GM18909 (cell line): ENCODE results near the gene CDK14.
A peak's percentile ranks its signal among the peaks of the same experiment; 100 is the strongest.

Experiments
- ATAC-seq: cut with Tn5 transposase; IDR thresholded peaks from one replicate; pipeline ENCODE4 v1.9.1; 2021; ENCODE audit warnings: mild to moderate bottlenecking; ENCODE audit not compliant: unreplicated experiment, poor library complexity

Gene CDK14

DNA sequence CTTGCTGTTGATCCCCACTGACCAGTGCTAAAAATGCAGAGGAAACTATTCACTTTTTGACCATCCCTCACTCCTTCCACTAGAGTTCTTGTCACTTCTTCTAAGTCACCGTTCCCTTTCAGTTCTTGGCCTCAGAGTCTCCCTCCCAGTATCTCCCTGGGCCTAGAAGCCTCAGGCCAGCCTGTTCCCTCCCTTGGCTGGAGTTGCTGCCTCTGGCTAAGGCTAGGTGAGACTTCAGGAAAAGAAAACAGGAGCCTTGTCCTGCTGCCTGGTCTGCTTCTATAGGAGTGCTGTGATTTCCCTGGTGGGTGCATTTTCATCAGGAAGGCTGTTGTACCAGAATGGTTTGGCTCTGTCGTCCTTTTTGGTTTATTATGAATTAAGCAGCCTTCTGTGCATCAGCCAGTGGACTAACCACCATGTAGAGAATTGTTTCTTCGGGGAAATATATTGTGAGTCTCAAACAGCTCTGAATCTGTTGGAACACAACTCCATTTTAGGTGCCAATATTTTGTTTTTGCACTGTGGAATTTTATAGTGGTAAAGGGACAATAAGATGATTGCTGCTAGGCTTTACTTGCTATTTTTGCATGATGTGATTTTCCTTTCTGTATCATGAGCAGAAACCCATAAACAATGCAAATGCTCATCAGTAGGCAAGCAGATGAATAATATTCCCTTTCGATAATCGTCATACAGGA is 434.7 kb downstream of the CDK14 start:
- no peak for ATAC-seq

DNA sequence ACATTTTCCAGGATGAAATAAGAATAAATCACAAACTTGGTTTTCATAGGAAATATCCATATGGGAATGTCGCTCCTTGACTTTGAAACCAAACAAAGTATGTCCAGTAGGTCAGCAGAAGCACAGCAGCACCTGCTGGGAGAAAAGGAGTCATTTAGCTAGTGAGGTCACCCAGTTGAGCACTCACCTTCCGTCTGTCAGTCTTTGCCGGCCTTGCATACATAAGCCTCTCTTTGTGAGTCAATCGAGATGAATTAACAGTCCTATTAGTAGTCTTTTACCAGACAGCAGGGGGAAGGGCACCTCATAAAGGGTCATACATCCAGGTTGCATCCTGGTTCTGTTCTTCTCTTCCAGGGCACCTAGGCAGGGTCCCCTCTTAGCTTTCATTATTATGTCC is 435.6 kb downstream of the CDK14 start:
- ATAC-seq: no peak

DNA sequence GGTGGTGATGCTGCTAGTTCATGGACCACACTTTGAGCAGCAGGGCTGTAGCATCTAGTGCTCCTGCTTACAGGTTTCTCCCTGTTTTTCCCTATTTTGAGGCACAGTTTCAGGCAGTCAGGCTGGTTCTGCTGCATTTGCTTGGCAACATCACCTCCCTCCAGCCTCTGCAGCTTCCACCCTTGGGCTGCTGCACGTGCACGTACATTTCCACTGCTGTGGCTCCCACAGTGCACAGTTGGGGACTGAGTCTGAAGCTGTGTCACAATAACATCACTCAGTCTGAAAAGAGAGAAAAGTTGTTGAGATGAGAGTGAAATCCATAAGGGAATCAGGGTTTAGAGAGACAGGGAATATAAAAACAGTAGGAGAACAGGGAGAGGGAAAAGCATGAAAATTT is 437.5 kb downstream of the CDK14 start:
- ATAC-seq: no peak

DNA sequence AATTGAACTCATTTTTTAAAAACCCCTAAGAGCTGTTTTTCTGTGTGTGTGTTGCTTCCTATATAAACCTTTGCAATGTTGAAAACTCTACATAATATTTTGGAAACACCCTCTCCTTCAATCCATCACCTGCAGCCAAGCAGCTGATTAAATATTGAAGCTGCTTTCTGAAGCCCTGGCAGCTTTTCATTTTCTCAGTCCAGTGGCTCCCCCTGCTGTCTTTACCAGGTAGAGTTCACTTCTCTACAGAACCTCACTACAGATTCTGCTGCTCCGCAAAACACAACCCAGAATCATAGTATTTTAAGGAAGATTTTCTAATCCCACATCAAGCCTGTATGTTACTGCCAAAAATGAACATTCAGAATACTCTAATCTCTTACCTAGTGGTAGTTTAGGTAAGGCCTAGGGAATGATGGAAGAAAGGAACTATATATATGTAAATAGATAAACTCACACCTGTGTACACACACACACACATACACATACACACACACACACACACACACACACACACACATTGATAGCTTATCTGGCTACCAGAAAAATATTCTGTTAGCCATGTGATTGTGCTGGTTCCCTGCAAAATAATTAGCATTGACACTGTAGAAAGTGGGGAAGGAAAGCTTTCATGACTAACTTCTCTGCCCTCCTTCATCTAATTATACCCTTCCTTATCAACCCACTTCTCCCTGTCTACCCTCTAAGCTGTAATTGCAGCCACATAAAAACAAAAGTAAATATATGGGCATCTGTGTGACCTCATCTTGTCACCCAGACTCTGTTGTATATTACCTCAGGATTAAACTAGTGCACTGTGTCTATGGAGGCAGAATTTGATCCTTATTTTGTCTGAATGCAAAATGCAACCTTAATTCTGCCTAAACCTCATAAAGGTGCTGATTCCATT is 438.6 kb downstream of the CDK14 start:
- ATAC-seq: no peak

DNA sequence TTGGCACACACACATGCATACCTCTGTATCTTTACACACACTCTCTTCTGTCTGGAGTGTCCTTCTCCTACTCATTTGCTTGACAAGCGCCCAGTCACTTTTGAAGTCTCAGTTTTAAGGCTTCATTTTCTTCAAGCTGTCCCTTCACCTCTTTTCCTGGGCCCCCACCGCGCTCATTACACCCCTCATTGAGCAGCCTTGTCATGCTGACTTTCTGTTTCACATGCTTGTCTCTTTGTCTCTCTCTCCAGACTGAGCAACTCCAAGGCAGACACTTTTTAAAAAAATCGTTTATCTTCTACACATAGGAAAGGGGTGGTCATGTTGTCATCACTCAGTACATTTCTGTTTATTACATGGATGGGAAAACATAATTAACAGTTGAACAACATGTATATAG is 442.9 kb downstream of the CDK14 start:
- peak; percentile 84 for ATAC-seq

DNA sequence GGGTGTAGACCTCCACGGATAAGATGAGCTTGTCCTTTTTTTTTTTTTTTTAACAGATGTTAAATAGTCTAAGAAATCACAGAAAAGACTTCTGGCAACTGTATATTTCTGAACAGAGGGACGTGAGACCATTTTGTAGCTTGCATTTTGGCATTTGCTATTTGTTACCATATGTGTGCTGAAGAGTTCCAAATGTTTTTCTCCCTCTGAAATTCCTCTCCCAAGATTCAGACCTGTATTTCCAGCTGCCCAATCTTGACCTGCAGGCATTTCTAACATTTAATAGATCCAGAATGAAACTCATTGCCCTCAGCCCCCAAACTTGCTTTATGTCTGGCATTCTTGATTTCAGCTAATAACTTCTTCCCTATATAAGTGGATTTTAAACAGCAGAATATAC is 445.0 kb downstream of the CDK14 start:
- no peak for ATAC-seq

DNA sequence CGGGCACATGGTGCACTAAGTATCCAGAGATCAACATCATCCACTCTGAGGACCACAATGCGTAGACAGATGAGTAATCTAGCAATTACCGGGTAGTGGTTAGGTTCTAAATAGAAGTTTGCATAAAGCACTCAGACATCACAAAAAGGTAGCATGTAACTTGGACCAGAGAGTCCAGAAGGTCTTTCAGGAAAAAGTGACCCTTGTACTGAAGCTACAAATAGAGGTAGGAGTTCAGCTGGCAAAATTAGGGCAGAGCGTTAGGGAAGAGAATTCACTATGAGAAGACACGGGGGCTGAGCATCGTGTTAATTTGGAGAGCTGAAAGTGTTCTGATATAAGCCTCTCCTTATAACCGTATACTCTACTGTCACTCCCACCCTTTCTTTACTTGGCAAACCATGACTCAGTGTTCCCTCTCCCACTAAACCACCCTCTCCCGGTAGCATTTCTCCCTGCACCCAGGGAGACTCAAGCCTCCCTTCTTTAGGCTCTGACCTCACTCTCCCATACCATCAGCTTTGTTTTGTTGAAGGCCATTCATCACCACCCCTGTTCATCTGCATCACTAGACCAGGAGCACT is 445.9 kb downstream of the CDK14 start:
- ATAC-seq: no peak

DNA sequence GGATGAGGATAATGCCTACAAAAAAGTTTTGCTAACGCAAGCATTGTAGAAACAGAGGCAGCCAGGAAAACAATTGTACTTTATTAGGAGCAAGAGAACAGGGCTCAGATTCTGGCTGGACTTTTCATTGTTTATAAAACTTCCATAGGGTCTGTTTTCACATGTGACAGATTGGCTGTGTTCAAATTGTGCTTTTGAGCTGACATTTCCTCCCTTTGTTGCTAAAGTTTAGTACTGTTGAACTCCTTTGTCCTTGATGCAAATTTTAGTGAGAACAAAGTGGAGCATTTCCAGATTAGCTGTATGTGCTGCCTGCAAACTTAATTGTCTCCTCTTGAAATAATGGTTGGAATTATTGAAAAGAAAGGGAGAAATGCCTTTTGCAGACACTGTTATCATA is 447.1 kb downstream of the CDK14 start:
- no peak for ATAC-seq

DNA sequence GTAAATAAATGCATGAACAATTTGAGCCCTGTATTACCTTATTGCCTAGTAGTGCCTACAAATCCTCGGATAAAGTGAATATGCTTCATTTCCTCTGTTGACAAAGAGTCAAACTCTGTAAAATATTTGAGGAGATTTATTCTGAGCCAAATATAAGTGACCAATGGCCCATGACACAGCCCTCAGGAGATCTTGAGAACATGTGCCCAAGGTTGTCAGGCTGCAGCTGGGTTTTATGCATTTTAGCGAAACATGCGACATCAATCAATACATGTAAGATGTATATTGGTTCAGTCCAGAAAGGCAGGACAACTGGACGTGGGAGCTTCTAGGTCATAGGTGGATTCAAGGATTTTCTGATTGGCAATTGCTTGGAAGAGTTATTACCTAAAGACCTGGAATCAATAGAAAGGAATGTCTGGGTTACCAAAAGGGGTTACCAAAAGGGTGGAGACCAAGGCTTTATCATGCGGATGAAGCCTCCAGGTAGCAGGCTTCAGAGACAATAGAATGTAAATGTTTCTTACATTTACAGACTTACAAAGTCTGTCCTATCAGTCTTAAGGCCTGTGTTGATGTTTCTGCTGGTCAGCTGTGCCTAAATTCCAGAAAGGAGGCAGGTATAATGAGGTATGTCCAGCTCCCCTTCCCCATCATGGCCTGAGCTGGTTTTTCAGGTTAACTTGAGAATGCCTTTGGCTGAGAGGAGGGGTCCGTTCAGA is 448.0 kb downstream of the CDK14 start:
- ATAC-seq: no peak

DNA sequence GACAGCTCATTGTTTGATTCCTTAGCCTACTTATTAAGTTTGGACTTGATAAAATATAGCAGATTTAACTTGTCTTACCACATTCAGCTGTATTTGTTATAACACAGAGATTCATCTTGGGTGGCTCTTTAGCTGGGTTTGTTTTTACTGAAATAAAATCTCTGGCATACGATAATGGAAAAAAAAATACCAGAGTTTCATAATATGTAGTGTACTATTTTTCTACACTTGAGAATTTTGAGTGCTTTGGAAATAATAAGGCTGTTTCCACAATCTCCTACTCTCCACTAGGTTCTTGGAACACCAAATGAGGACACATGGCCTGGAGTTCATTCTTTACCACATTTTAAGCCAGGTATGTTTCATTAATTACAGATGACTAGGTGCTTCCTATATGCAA is 449.5 kb downstream of the CDK14 start:
- ATAC-seq: no peak

DNA sequence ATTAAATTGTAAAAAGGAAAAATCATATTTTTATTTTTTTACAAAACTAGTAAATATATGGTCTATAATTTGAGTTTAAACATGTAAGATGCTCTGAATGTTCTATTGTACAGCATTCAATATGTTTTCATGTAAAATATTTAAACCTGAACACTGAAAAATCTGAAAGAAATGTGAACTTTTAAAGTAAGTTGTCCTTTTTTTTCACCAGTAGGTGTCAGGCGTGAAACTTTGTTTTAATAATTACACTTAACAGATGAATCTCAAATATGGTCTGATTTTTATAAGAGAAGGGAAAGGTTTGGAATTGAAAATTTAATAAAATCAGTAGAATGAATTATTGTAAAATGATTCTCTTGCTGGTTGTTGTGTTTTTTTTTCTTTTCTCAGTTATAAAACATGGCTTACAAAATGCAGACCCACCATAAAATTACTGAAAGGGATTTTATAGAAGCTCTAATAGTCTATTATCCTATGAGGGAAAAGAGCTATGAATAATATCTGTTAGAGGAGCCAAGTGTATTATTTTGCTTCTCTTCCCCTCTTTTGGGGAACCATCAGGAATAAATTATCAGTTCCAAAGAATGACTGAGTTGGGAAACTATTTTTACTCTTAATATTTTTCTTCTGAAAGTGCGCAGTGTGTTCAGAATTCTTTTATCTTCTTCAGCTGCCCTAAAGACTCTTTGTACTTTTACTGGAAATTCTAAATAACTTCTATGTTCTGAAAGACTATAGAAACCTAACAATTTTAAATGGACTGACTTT is 450.4 kb downstream of the CDK14 start:
- ATAC-seq: no peak

DNA sequence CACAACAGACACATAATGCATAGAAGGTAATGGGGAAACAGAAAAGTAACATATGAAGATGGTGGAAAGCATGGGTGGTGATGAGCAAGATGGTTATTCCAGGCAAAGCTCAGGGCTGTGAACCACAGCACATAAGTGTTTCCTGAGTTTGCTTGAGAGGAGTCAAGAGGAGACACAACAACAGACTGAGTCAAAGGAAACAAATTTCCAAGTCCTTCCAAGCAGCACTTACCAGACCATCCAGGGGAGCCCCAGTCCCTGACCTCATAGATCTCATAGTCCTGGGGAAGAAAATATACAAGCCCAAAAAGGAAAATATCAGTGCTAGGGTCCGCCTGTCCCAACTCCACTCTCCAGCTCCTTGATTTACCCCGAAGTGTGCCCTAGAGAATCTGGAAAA is 451.5 kb downstream of the CDK14 start:
- ATAC-seq: no peak

DNA sequence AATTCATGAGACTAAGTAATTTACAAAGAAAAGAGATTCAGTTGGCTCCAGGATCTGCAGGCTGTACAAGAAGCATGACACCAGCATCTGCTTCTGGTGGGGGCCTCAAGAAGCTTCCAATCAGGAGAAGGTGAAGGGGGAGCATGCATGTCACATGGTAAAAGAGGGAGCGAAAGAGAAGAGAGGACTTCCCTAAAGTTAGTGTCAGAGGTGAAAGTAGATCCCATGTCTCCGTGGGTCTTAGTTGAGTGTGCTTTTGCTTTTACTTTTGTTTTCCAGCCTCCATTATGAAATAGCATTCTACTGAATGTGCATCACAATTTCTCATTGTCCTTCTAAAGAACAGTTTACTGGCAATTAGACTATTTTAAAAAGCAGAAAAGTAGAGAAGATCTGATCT is 454.6 kb downstream of the CDK14 start:
- ATAC-seq: peak; percentile 83

DNA sequence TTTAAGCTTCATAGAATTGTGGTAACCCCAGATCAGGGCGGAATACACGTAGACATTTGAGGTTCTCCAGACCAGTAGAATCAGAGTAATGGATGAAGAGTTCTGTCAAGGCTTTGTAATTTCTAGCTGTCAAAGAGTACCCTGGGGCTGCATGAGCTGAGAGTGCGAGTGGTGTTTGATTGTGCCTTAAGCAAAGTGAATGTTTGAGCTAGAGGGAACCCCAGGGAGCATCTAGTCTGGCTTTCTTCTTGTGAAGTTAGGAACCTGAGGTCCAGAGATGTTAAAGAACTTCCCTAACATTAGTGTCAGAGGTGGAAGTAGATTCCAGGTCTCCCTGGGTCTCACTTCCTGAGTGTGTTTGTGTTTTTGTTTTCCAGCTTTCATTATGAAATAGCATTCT is 455.8 kb downstream of the CDK14 start:
- no peak for ATAC-seq

DNA sequence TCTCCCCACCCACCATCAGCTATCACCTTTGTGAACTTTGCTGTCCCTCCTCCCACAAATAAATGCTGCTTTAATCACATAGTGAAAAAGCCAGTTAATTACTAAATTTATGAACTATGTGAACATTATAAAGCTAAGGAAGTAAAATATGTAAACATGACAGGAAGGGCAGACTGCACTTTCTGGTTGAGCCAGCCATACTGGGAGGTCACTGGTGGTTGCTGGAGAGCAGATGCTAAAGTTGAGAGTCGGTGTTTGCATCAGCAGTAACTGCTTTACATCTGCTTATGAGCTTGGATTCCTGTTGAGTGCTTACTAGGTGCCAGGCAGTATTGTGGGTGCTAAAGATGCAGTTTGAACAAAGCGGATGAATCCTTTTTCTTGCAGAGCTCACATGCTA is 458.3 kb downstream of the CDK14 start:
- no peak for ATAC-seq

DNA sequence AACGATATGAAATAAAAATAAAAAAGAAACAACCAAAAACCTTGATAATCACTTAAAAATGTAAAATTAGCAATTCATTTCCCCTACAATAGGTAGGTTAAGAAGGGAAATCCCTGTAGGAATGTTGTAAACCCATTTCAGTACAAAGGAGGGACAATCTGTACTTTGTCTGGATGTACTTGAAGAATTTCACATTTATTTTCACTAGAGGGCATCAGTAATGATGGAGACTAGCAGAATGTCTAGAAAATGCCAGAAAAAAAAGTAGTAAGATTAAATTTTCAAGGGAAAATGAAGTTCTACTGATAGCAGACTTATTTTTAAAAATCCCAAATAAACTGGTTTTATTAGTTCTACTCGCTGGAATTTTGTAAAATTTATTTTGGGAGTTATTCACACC is 459.1 kb downstream of the CDK14 start:
- no peak for ATAC-seq

DNA sequence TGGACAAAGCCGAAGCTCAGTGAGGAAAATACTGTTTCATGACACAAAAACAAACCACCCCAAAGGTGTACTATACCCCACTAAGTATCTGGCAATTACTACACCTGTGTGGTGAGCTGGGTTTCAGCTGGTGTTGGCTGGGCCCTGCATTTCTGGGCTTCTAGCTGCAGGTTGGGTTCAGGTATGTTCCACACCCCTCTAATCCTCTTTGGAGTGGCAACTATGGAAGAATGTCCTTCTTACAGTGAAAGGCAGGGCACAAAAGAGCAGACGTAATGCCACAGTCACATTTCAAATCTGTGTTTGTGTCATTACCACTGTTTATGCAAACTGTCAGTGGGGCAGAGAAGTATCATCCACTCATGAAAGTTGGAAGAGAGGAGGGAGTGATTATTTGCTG is 466.6 kb downstream of the CDK14 start:
- ATAC-seq: no peak

DNA sequence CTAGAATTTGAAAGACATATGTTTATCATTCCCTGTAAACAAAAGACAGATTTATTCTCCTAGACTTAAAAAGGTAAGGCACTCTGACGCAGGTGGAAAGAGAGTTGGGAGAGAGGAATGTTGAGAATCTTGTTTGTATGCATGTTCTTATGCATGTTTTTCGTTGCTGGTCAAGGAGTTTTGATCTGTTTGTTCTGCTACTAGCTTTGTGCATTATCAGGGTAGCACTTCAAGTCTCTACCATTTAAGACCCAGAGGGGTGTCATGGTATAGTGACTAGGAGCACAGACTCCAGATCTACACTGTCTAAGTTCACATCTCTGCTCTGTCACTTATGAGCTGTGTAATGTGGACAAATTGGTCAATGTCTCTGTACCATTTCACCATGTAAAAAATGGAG is 467.9 kb downstream of the CDK14 start:
- no peak for ATAC-seq

DNA sequence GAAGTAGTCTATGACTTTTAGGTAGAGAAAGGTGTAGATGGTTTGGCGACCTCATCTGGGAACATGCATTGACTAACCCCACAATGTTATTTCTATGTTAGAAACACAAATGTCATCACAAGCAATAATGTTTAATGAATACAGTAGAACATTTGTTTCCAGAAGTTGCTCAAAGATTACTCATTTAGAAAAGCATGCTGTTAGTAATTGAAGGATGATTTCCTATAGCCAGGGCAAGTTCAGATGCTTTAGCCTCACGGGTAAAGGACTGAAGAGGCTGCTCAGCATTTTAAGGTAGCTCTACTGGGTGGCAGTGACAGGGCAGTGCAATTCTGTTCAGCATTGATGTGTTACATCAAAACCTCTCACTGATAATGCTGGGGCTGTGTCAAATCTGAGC is 468.8 kb downstream of the CDK14 start:
- no peak for ATAC-seq

DNA sequence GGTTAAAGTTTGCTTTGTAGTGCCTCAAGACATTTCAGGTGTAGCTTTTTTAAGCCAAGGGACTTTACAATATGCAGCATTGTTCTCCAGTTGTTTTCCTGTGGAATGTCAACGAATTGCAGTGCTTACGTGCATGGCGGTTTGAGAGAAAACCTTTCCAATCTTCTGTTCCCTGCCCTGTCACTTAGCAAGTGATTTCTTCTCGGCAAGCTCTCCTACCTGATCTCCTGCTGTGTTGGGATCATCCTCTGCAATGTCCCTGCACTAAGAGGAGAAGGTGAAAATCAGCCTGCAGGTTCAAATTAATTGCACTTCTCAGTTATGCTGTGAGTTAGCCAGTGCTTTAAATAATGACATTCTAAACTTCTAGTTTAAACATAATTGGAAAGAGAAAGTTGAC is 470.5 kb downstream of the CDK14 start:
- ATAC-seq: no peak
